ENCODE measurements around the gene ELMOD3.

DNA sequence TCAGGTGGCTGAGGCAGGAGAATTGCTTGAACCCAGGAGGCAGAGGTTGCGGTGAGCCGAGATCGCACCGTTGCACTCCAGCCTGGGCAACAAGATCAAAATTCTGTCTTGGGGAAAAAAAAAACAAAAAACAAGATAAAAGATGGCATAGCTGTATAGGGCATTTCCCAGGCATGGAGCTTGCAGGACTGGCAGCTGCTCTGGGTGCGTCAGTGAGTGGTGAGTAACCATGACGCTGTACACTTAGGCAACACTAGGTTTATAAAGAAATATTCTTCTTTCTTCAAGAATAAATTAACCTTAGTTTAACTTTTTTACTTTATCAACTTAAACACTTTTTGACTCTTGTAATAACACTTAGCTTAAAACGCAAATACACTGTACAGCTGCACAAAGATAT lies 42.2 kb upstream of the ELMOD3 start:
- TF ChIP-seq, protein P1, sequence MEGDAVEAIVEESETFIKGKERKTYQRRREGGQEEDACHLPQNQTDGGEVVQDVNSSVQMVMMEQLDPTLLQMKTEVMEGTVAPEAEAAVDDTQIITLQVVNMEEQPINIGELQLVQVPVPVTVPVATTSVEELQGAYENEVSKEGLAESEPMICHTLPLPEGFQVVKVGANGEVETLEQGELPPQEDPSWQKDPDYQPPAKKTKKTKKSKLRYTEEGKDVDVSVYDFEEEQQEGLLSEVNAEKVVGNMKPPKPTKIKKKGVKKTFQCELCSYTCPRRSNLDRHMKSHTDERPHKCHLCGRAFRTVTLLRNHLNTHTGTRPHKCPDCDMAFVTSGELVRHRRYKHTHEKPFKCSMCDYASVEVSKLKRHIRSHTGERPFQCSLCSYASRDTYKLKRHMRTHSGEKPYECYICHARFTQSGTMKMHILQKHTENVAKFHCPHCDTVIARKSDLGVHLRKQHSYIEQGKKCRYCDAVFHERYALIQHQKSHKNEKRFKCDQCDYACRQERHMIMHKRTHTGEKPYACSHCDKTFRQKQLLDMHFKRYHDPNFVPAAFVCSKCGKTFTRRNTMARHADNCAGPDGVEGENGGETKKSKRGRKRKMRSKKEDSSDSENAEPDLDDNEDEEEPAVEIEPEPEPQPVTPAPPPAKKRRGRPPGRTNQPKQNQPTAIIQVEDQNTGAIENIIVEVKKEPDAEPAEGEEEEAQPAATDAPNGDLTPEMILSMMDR (IDR thresholded peaks at IDR 0.05) = no peak
- TF ChIP-seq EZH2phosphoT487 (IDR thresholded peaks at IDR 0.05) = no peak
- TF ChIP-seq EZH2 (IDR thresholded peaks at IDR 0.05) = no peak
